Osteoblast (primary cell): ENCODE data around the gene MYH16. TPM values are rescaled to one million over a fixed set of nuclear protein-coding genes. Genes with fewer than 3 reads are reported as not detected.
A peak's percentile ranks its signal among the peaks of the same experiment; 100 is the strongest.
"Not testable (repeated sequence)": the region's sequence is repeated elsewhere in the genome, so short reads cannot be mapped to it uniquely, and the experiment has no call there.

Experiments
- DNase-seq: peaks from one replicate; pipeline ENCODE4 v3.0.0; 2011; ENCODE audit warnings: low spot score, mixed read lengths; ENCODE audit not compliant: insufficient read length; ENCODE audit errors: missing footprints
- H2AFZ ChIP-seq: 2 replicates; pipeline ENCODE4 v1.6.0; 2011; ENCODE audit warnings: mild to moderate bottlenecking, low read length
- H3K27ac ChIP-seq: 2 replicates; pipeline ENCODE4 v1.5.1; 2011; ENCODE audit warnings: mild to moderate bottlenecking, low read depth, low read length, moderate library complexity
- H3K27me3 ChIP-seq: 2 replicates; pipeline ENCODE4 v1.6.0; 2012; ENCODE audit warnings: mild to moderate bottlenecking, control low read depth, inconsistent platforms, low read length, moderate library complexity; ENCODE audit not compliant: insufficient read depth
- H3K36me3 ChIP-seq: 2 replicates; pipeline ENCODE4 v1.5.1; 2011; ENCODE audit warnings: mild to moderate bottlenecking, low read length, control low read depth, moderate library complexity; ENCODE audit not compliant: insufficient read depth
- H3K4me1 ChIP-seq: 2 replicates; pipeline ENCODE4 v1.5.1; 2011; ENCODE audit warnings: mild to moderate bottlenecking, low read length, control low read depth, moderate library complexity; ENCODE audit not compliant: insufficient read depth
- H3K4me2 ChIP-seq: 2 replicates; pipeline ENCODE4 v1.6.0; 2011; ENCODE audit warnings: mild to moderate bottlenecking, low read length; ENCODE audit not compliant: insufficient read depth
- H3K4me3 ChIP-seq: fragments of 200-600 bp; sonication (generic); 3 replicates; pipeline ENCODE4 v1.5.1; 2012; ENCODE audit warnings: mild to moderate bottlenecking, low read length, inconsistent platforms; ENCODE audit not compliant: insufficient read depth
- H3K79me2 ChIP-seq: 2 replicates; pipeline ENCODE4 v1.6.0; 2012; ENCODE audit warnings: mild to moderate bottlenecking, low read length, control low read depth, inconsistent platforms; ENCODE audit not compliant: insufficient read depth
- H3K9me3 ChIP-seq: 2 replicates; pipeline ENCODE4 v1.5.1; 2011; ENCODE audit warnings: low read depth, low read length, control low read depth
- H4K20me1 ChIP-seq: 2 replicates; pipeline ENCODE4 v1.6.0; 2012; ENCODE audit warnings: mild to moderate bottlenecking, low read length, control low read depth; ENCODE audit not compliant: insufficient read depth
- CTCF ChIP-seq: IDR thresholded peaks from 2 replicates; pipeline ENCODE4 v1.5.1; 2011; ENCODE audit warnings: mild to moderate bottlenecking, low read depth, low read length, moderate library complexity; ENCODE audit errors: extremely low read depth
- total RNA-seq: library from RNA; depleted of rRNA; stranded (reverse); fragments of >200 nt; gene quantifications from 2 replicates; pipeline ENCODE4 v1.2.3, GENCODE V29; 2012

MYH16 gene
- under 0.01 TPM in 1 of 2 replicates, not detected in the other for total RNA-seq

GRCh38 chr7:99272476-99273045 lies at the start of gene MYH16:
TSS of gene MYH16 (plus strand) at chr7:99272839.
- Histone ChIP-seq H3K27me3 (no peaks in the 10 kb centered on the region), H4K20me1 (no peaks in the 10 kb centered on the region), H3K4me3 (no peak within 1 kb of the TSS), H2AFZ (no peak within 1 kb of the TSS), H3K79me2 (no peaks in the 10 kb centered on the region), H3K4me1 (peaks cover 19% of the 10 kb centered on the region), H3K27ac (no peak within 1 kb of the TSS), H3K9me3 (no peaks in the 10 kb centered on the region), H3K4me2 (no peak within 1 kb of the TSS), H3K36me3 (no peaks in the 10 kb centered on the region)
- DNase-seq, result no peak
- no peak for TF ChIP-seq CTCF

- H3K4me2 ChIP-seq, result peak overlapping the region; percentile 48
- H3K4me1 ChIP-seq, H3K36me3 ChIP-seq, H3K27me3 ChIP-seq, DNase-seq, H3K79me2 ChIP-seq, H2AFZ ChIP-seq, H4K20me1 ChIP-seq, H3K9me3 ChIP-seq, H3K4me3 ChIP-seq, H3K27ac ChIP-seq: not testable (repeated sequence)
These were observed 48.3 kb upstream of the MYH16 start for GRCh38 chr7:99224263-99224898.

DNA sequence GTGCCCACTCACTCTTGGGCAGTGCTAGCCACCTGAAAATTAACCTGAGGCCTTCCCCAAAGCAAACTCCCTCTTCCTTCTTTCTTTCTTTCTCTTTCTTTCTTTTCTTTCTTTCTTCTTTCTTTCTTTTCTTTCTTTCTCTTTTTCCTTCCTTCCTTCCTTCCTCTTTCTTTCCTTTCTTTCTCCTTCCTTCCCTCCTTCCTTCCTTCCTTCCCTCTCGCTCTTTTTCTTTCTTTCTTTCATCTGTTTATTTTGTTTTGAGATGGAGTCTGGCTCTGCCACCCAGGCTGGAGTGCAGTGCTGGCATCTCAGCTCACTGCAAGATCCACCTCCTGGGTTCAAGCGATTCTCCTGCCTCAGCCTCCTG lies 47.8 kb upstream of the MYH16 start:
- Histone ChIP-seq H3K79me2 (no peaks in the 10 kb centered on the region), H3K4me2 (peak overlapping the region; percentile 48), H3K27ac (no peak overlapping the region), H3K27me3 (no peaks in the 10 kb centered on the region), H4K20me1 (no peaks in the 10 kb centered on the region), H3K4me3 (no peak overlapping the region), H3K9me3 (no peaks in the 10 kb centered on the region), H2AFZ (no peak overlapping the region), H3K4me1 (peaks cover 5% of the 10 kb centered on the region), H3K36me3 (no peaks in the 10 kb centered on the region)
- DNase-seq, result no peak
- TF ChIP-seq CTCF, result no peak

DNA sequence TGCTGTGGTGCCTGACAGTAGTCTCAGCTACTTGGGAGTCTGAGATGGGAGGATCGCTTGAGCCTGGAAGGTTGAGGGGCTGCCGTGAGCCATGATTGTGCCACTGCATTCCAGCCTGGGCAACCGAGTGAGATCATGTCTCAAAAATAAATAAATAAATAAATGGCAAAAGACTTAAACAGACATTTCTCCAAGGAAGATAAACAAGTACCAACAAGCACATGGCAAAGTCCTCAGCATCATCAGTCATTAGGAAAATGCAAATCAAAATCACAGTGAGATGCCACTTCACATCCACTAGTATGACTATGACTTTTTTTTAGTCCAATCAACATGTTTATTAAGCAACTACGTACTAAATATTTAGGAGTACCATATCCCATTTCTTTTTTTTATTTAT lies 43.4 kb upstream of the MYH16 start:
- H3K4me1 ChIP-seq, result peaks cover 5% of the 10 kb centered on the region
- no peaks in the 10 kb centered on the region for H3K36me3 ChIP-seq
- H3K79me2 ChIP-seq, result no peaks in the 10 kb centered on the region
- no peaks in the 10 kb centered on the region for H3K9me3 ChIP-seq
- H4K20me1 ChIP-seq, result no peaks in the 10 kb centered on the region
- no peak for DNase-seq
- TF ChIP-seq CTCF, result no peak
- H2AFZ ChIP-seq, result no peak overlapping the region
- no peaks in the 10 kb centered on the region for H3K27me3 ChIP-seq
- H3K27ac ChIP-seq, result no peak overlapping the region
- H3K4me2 ChIP-seq, result no peak overlapping the region
- H3K4me3 ChIP-seq, result no peak overlapping the region
